ENCODE measurements around the gene LRRC59.

DNA sequence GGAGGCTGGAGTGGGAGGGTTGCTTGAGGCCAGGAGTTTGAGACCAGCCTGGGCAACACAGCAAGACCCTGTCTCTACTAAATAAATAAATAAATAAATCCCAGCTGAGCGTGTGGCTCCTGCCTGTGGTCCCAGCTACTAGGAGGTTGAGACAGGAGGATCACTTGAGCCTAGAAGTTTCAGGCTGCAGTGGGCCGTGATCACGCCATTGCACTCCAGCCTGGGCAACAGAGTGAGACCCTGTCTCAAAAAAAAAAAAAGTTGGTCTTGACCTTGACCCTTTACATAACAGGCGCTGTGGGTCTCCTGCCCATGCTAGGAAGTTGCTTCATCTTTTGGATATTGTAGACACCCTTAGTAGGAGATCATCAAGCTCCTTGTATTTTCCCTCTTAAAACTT lies 40.1 kb upstream of the LRRC59 start:
- TF ChIP-seq, protein P1, sequence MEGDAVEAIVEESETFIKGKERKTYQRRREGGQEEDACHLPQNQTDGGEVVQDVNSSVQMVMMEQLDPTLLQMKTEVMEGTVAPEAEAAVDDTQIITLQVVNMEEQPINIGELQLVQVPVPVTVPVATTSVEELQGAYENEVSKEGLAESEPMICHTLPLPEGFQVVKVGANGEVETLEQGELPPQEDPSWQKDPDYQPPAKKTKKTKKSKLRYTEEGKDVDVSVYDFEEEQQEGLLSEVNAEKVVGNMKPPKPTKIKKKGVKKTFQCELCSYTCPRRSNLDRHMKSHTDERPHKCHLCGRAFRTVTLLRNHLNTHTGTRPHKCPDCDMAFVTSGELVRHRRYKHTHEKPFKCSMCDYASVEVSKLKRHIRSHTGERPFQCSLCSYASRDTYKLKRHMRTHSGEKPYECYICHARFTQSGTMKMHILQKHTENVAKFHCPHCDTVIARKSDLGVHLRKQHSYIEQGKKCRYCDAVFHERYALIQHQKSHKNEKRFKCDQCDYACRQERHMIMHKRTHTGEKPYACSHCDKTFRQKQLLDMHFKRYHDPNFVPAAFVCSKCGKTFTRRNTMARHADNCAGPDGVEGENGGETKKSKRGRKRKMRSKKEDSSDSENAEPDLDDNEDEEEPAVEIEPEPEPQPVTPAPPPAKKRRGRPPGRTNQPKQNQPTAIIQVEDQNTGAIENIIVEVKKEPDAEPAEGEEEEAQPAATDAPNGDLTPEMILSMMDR (IDR thresholded peaks at IDR 0.05): no peak
- no peak for TF ChIP-seq POLR2AphosphoS5 (IDR thresholded peaks at IDR 0.05)

Data from stomach (tissue), 4 donors.